T follicular helper cell (primary cell): ENCODE measurements around the gene NANOG.
A peak's percentile ranks its signal among the peaks of the same experiment; 100 is the strongest.
"Not testable (repeated sequence)": the region's sequence is repeated elsewhere in the genome, so short reads cannot be mapped to it uniquely, and the experiment has no call there.

Experiments used
- DNase-seq: peaks from one replicate; pipeline ENCODE4 v3.0.0-alpha.2; 2020; ENCODE audit warnings: low read depth

NANOG gene

DNA sequence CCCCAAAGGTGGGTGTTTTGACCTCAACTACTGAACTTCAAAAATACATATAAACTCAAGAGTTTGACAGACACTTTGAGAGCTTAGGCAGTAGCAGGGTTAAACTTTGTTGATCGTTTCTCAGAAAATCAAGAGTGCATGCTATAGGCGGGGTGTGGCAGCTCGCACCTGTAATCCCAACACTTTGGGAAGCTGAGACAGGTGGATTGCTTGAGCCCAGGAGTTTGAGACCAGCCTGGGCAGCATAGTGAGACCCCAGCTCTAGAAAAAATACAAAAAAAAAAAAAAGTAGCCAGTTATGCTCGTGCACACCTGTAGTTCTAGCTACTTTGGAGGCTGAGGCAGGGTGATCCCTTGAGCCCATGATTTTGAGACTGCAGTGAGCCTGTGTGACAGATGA, 12.3 kb downstream of the NANOG start:
- DNase-seq, result no peak

- DNase-seq, result not testable (repeated sequence)
Observed at GRCh38 chr12:7806319-7806718, 17.1 kb downstream of the NANOG start.

DNA sequence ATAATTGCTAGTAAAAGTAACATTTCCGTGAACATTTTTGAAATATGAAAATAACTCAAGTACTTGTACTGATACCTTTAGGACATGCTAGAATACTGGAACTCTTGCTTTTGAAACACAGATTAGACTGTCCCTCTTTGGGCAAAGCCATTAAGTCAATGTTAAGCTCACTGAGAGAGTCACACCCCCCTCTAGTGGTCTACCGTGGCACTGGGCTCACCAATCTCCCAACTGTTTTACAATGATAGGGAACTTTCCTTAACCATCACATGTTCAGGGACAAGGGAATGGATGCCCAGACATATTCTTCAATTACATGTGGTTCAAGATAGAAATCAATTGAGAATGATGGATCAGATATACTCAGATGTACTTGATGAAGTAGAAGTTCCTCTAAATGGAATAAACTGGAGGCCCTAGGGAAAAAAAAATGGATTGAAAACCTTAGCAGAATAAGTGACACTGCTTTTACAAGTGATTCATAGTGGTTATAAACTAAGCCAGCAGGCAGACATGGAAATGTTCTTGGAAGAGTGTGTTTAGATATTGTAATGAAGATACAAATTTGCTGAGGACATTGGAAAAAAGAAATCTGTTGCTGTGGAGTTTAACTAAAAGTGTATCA, 17.8 kb downstream of the NANOG start:
- DNase-seq, result peak; percentile 27

DNA sequence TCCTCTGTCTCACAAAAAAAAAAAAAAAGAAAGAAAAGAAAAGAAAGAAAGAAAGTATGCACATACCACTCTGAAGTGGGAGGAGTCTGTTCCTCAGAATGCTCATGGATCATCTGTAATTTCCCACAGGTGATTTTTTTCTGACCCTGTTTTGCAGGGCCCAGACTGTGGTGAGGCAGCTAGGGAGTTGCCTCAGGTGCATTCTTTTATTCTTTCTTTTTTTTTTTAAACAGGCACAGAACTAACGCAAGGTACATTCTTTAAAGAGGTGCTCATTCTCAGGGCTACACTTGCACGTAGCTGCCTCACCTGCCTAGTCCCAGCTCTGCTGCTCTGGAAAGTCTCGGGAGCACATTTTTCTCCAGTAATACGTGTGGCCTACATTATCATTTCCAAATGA, 36.6 kb downstream of the NANOG start:
- not testable (repeated sequence) for DNase-seq

DNA sequence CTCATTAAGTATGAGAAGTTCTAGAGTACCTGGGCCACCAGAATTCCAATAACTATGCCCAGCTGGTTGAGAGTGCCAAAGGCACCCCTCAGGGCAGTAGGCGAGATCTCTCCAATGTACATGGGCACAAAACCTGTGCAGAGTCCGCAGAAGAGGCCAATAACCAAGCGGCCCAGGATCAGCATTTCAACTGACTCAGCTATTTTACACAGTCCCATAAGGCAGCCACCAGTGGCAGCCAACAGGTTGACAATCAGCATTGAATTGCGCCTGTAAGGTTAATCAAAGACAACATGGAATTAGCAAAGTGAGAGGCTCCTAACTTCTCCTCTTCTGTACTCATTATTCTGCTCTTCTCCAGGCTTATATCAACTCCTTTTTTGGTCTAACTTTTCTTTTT, 40.5 kb downstream of the NANOG start:
- DNase-seq, result not testable (repeated sequence)

DNA sequence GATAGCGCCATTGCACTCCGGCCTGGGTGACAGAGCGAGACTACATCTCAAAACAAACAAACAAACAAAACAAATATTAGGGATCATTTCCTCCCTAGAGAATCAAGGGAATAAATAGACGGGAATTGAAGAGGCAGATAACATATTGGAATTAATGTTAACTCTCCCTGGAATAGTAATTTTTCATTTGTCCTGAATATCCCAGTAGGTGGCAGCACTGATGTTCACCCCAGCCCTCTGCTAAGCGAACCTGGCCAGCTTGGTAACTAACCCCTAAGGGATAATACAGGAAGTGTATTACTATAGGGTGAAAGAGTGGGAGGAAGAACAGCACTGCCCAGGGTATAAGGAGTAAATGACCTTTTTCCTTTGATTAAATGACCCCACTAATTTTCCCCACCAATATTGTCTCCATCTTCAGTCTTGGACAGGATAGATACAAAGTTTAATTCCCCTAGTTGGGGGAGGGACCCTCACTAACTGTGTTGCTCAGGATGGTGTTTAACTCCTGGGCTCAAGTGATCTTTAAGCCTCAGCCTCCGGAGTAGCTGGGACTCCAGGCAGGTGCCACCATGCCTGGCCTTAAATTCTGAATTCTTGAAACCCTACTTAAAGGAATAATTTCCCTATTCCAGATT, 43.0 kb downstream of the NANOG start:
- peak; percentile 3 for DNase-seq

DNA sequence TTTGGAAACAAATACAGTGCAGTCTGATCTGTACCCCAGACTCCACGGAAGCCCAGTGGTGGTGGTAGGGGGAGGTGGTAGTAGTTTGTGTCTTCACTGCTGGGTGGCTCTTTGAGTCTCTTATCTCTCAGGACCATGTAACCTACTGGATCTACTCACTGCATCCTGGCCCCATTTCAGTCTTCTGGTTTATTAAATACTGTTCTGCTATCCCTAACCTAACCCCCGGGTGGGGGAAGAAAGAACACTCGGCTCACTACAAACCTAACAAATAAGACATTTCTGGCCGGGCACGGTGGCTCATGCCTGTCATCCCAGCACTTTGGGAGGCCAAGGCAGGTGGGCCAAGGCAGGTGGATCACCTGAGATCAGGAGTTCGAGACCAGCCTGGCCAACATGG, 44.0 kb downstream of the NANOG start:
- DNase-seq, result not testable (repeated sequence)

DNA sequence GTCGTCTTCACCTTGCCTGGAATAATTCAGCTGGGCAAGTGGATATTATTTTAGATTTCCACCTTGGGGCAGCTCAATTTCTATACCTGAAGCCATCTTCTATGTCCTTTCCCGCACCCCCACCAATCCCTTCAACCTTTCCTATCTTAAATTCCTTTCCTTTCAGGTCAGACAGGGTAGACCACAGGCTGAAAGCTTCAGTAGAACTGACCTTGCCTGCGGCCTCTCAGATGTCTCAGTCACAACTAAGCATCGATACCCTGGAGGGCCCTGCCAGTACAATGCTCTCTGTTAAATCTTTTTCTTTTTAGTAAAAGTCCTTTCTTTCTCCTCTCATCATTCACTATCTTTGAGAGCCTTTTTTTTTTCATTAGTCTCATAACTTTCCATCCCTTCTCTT, 44.6 kb downstream of the NANOG start:
- DNase-seq, result no peak

DNA sequence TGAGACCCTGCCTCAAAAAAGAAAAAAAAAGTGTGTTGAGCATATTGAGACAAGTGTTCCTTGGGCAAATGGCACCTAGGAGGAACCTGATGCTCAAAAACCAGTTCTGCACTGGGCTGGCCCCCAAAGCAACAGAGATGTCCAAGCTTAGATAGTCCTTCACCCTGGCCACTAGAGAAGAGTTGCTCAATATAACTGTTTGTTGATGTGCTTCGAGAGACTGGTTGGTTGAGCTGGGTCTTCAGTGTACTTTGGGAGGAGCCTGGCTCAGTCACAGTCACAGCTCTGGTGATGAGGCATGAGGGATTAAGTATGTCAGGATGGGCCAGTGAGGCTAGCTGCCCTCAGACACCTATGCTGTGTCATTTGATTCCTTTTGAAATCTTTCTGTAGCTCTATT, 45.5 kb downstream of the NANOG start:
- no peak for DNase-seq

DNA sequence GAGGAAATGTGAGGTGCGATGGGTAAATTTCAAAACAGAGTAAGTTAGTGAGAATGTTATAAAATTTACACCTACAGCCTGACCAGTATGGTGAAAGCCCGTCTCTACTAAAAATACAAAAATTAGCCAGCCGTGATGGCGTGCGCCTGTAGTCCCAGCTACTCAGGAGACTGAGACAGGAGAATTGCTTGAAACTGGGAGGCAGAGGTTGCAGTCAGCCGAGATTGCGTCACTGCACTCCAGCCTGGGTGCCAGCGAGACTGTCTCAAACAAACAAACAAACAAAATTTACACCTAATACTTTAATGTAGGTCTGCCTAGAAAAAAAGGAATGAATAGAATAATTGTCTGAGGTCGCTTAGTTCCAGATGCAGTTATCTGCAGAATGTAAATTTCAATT, 45.9 kb downstream of the NANOG start:
- DNase-seq, result no peak

- no peak for DNase-seq
Observed at GRCh38 chr12:7835766-7836165, 46.6 kb downstream of the NANOG start.

- no peak for DNase-seq
Observed at GRCh38 chr12:7837366-7837765, 48.2 kb downstream of the NANOG start.

- DNase-seq, result not testable (repeated sequence)
Observed at GRCh38 chr12:7839226-7839625, 50.0 kb downstream of the NANOG start.

DNA sequence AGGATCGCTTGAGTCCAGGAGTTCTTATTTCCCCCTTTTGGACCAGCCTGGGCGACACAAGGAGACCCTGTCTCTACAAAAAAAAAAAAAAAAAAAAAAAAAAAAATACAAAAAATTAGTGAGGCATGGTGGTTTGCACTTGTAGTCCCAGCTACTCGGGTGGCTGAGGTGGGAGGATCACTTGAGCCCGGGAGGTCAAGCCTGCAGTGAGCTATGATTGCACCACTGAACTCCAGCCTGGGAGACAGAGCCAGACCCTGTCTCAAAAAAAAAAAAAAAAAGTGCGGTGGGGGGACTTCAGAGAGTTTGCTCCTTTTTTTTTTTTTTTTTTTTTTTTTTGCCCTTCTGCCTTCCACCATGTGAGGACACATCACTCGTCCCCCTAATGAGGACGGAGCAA, 50.6 kb downstream of the NANOG start:
- not testable (repeated sequence) for DNase-seq

DNA sequence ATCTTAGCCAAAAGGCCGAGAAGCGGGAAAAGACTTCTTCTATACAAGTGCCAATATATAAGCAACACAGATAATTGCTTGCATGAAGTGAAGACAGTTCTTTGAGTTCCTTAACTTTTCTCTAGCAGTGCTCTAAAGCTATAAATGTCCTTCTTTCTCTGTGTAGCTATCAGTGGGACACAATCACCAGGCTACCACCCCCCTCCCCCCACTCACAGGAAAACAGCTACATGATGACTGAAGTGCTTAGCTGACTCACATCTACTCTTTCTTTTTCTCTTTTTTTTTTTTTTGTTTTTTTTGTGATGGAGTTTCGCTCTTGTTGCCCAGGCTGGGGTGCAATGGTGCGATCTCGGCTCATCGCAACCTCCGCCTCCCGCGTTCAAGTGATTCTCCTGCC, 53.2 kb downstream of the NANOG start:
- DNase-seq, result not testable (repeated sequence)

- not testable (repeated sequence) for DNase-seq
Observed at GRCh38 chr12:7843149-7843548, 53.9 kb downstream of the NANOG start.

DNA sequence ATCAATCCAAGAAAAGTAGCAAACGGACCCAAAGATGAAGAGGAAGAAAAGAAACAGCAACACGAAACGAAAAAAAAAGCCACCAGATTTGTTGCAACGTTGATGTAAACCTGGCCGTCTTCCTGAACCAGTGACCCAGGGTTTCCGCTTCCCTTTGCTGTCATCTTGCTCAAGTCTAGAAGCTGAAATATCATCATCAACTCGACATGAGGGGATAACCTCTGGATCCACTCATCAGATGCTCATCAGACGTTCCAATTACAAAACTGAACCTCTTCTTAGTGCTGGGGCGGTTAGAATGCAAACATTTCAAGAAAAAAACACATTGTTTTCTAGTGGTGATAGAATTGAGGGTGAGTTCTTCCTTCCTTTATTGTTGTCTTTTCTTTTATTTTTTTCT, 54.4 kb downstream of the NANOG start:
- DNase-seq, result not testable (repeated sequence)

DNA sequence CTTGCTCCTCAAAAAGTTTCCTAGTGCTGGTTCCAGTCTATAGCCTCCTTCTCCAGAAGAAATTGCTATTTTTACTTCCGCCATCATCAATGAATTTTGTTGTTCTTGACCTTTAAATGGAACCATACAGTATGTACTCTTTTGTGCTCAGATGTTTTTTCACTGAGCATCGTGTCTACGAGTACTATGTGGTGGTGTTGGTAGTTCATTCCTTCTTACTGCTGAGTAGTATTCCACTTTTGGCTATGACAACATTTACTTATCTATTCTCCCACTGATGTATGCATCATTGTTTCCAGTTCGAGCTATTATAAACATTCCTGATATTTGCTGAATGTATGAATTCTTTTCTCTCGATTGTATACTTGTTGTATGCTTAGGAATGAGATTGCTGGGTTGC, 54.9 kb downstream of the NANOG start:
- no peak for DNase-seq

GRCh38 chr12:7847226-7848097, 58.3 kb downstream of the NANOG start:
- DNase-seq, result not testable (repeated sequence)

DNA sequence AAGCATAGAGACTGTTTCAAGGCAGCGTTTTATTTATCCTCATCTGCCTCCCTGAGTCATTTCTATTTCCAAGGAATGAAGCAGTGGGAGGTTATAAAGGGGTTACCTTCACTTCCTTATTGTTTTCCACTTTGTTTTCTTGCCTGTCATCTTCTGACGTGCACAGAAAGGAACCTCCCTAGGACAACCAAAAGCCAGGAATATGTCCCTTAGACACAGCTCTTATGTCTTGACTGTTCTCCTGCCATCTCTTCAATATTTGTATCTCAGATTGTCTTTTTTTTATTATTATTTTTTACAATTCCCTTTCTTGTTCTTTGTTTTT, 58.9 kb downstream of the NANOG start:
- not testable (repeated sequence) for DNase-seq
